Activated naive CD4-positive, alpha-beta T cell treated with anti-CD3 and anti-CD28 coated beads, Interleukin-2, amount 50 U/mL, for 24 hours (primary cell): ENCODE results near the gene EIF2S2.
A peak's percentile ranks its signal among the peaks of the same experiment; 100 is the strongest.

Source experiments
- H3K27ac Mint-ChIP-seq: one replicate; pipeline ENCODE4 v1.8.0; 2021; ENCODE audit warnings: mild to moderate bottlenecking, mixed read lengths
- H3K27me3 Mint-ChIP-seq: one replicate; pipeline ENCODE4 v1.8.0; 2021; ENCODE audit warnings: mixed read lengths
- H3K36me3 Mint-ChIP-seq: one replicate; pipeline ENCODE4 v1.8.0; 2021; ENCODE audit warnings: mixed read lengths
- H3K4me1 Mint-ChIP-seq: one replicate; pipeline ENCODE4 v1.8.0; 2021; ENCODE audit warnings: mixed read lengths
- H3K4me3 Mint-ChIP-seq: one replicate; pipeline ENCODE4 v1.8.0; 2021; ENCODE audit warnings: mild to moderate bottlenecking, mixed read lengths
- H3K9me3 Mint-ChIP-seq: one replicate; pipeline ENCODE4 v1.8.0; 2021; ENCODE audit warnings: mixed read lengths

Gene EIF2S2

GRCh38 chr20:34104059-34104458 lies 8.0 kb downstream of the EIF2S2 start:
- peaks cover 31% of the 10 kb centered on the region for H3K36me3 Mint-ChIP-seq
- H3K9me3 Mint-ChIP-seq, result no peaks in the 10 kb centered on the region
- no peaks in the 10 kb centered on the region for H3K27me3 Mint-ChIP-seq
- peak overlapping the region; percentile 73 for H3K27ac Mint-ChIP-seq
- H3K4me3 Mint-ChIP-seq, result no peak overlapping the region
- H3K4me1 Mint-ChIP-seq, result peaks cover 74% of the 10 kb centered on the region

GRCh38 chr20:34102342-34102741 lies 9.7 kb downstream of the EIF2S2 start:
- no peaks in the 10 kb centered on the region for H3K27me3 Mint-ChIP-seq
- H3K4me3 Mint-ChIP-seq, result no peak overlapping the region
- peak overlapping the region; percentile 8 for H3K27ac Mint-ChIP-seq
- H3K36me3 Mint-ChIP-seq, result peaks cover 23% of the 10 kb centered on the region
- H3K4me1 Mint-ChIP-seq, result peaks cover 57% of the 10 kb centered on the region
- no peaks in the 10 kb centered on the region for H3K9me3 Mint-ChIP-seq

- H3K9me3 Mint-ChIP-seq, result no peaks in the 10 kb centered on the region
- peaks cover 40% of the 10 kb centered on the region for H3K4me1 Mint-ChIP-seq
- peak overlapping the region; percentile 77 for H3K27ac Mint-ChIP-seq
- H3K27me3 Mint-ChIP-seq, result no peaks in the 10 kb centered on the region
- peaks cover 27% of the 10 kb centered on the region for H3K36me3 Mint-ChIP-seq
- H3K4me3 Mint-ChIP-seq, result no peak overlapping the region
Observed at GRCh38 chr20:34100576-34100975, 11.5 kb downstream of the EIF2S2 start.

GRCh38 chr20:34099675-34100074 lies 12.4 kb downstream of the EIF2S2 start:
- Mint-ChIP-seq H3K36me3 (peaks cover 19% of the 10 kb centered on the region), H3K27me3 (no peaks in the 10 kb centered on the region), H3K9me3 (no peaks in the 10 kb centered on the region), H3K4me3 (no peak overlapping the region), H3K27ac (no peak overlapping the region), H3K4me1 (peaks cover 31% of the 10 kb centered on the region)

GRCh38 chr20:34098570-34098969 lies 13.5 kb downstream of the EIF2S2 start:
- Mint-ChIP-seq H3K4me1 (peaks cover 28% of the 10 kb centered on the region), H3K27me3 (no peaks in the 10 kb centered on the region), H3K27ac (peak overlapping the region; percentile 32), H3K9me3 (no peaks in the 10 kb centered on the region), H3K4me3 (no peak overlapping the region), H3K36me3 (peaks cover 18% of the 10 kb centered on the region)

- peaks cover 23% of the 10 kb centered on the region for H3K36me3 Mint-ChIP-seq
- H3K4me3 Mint-ChIP-seq, result no peak overlapping the region
- peaks cover 20% of the 10 kb centered on the region for H3K4me1 Mint-ChIP-seq
- no peaks in the 10 kb centered on the region for H3K9me3 Mint-ChIP-seq
- no peaks in the 10 kb centered on the region for H3K27me3 Mint-ChIP-seq
- no peak overlapping the region for H3K27ac Mint-ChIP-seq
Observed at GRCh38 chr20:34096699-34097444, 15.2 kb downstream of the EIF2S2 start.

- no peak overlapping the region for H3K27ac Mint-ChIP-seq
- H3K4me3 Mint-ChIP-seq, result no peak overlapping the region
Observed at GRCh38 chr20:34095825-34096224, 16.2 kb downstream of the EIF2S2 start.

GRCh38 chr20:34093895-34094294 lies 18.1 kb downstream of the EIF2S2 start:
- H3K4me3 Mint-ChIP-seq, result no peak overlapping the region
- peaks cover 24% of the 10 kb centered on the region for H3K36me3 Mint-ChIP-seq
- no peaks in the 10 kb centered on the region for H3K27me3 Mint-ChIP-seq
- H3K4me1 Mint-ChIP-seq, result peaks cover 10% of the 10 kb centered on the region
- H3K9me3 Mint-ChIP-seq, result no peaks in the 10 kb centered on the region
- peak overlapping the region; percentile 72 for H3K27ac Mint-ChIP-seq

More at GRCh38 chr20:34095825-34096224, 16.2 kb downstream of the EIF2S2 start:
- peaks cover 24% of the 10 kb centered on the region for H3K36me3 Mint-ChIP-seq
- H3K4me1 Mint-ChIP-seq, result peaks cover 19% of the 10 kb centered on the region
- no peaks in the 10 kb centered on the region for H3K27me3 Mint-ChIP-seq
- no peaks in the 10 kb centered on the region for H3K9me3 Mint-ChIP-seq

GRCh38 chr20:34091637-34092200 lies 20.3 kb downstream of the EIF2S2 start:
- Mint-ChIP-seq H3K27ac (no peak overlapping the region), H3K4me3 (no peak overlapping the region), H3K36me3 (peaks cover 19% of the 10 kb centered on the region), H3K9me3 (no peaks in the 10 kb centered on the region), H3K4me1 (peaks cover 20% of the 10 kb centered on the region), H3K27me3 (no peaks in the 10 kb centered on the region)

- no peak overlapping the region for H3K27ac Mint-ChIP-seq
- no peaks in the 10 kb centered on the region for H3K9me3 Mint-ChIP-seq
Observed at GRCh38 chr20:34090645-34091044, 21.4 kb downstream of the EIF2S2 start.

GRCh38 chr20:34089655-34090345 lies 22.2 kb downstream of the EIF2S2 start:
- Mint-ChIP-seq H3K36me3 (peaks cover 17% of the 10 kb centered on the region), H3K9me3 (no peaks in the 10 kb centered on the region), H3K27me3 (no peaks in the 10 kb centered on the region), H3K4me1 (peaks cover 23% of the 10 kb centered on the region), H3K27ac (no peak overlapping the region), H3K4me3 (peak overlapping the region; percentile 26)

More at GRCh38 chr20:34090645-34091044, 21.4 kb downstream of the EIF2S2 start:
- Mint-ChIP-seq H3K4me3 (no peak overlapping the region), H3K27me3 (no peaks in the 10 kb centered on the region), H3K4me1 (peaks cover 21% of the 10 kb centered on the region), H3K36me3 (peaks cover 16% of the 10 kb centered on the region)

GRCh38 chr20:34089175-34089479 lies 22.9 kb downstream of the EIF2S2 start:
- no peaks in the 10 kb centered on the region for H3K27me3 Mint-ChIP-seq
- no peaks in the 10 kb centered on the region for H3K9me3 Mint-ChIP-seq
- no peak overlapping the region for H3K27ac Mint-ChIP-seq
- peaks cover 27% of the 10 kb centered on the region for H3K4me1 Mint-ChIP-seq
- no peak overlapping the region for H3K4me3 Mint-ChIP-seq
- H3K36me3 Mint-ChIP-seq, result peaks cover 20% of the 10 kb centered on the region

- Mint-ChIP-seq H3K4me1 (peaks cover 26% of the 10 kb centered on the region), H3K27me3 (no peaks in the 10 kb centered on the region), H3K4me3 (no peak overlapping the region), H3K36me3 (peaks cover 16% of the 10 kb centered on the region), H3K9me3 (no peaks in the 10 kb centered on the region), H3K27ac (peak overlapping the region; percentile 35)
Observed at GRCh38 chr20:34088305-34089174, 23.5 kb downstream of the EIF2S2 start.

- peaks cover 26% of the 10 kb centered on the region for H3K4me1 Mint-ChIP-seq
- no peaks in the 10 kb centered on the region for H3K9me3 Mint-ChIP-seq
- H3K36me3 Mint-ChIP-seq, result peaks cover 7% of the 10 kb centered on the region
- no peak overlapping the region for H3K4me3 Mint-ChIP-seq
- peak overlapping the region; percentile 59 for H3K27ac Mint-ChIP-seq
- no peaks in the 10 kb centered on the region for H3K27me3 Mint-ChIP-seq
Observed at GRCh38 chr20:34085544-34086040, 26.5 kb downstream of the EIF2S2 start.

GRCh38 chr20:34084227-34084923 lies 27.7 kb downstream of the EIF2S2 start:
- Mint-ChIP-seq H3K27ac (peak overlapping the region; percentile 88), H3K27me3 (no peaks in the 10 kb centered on the region), H3K9me3 (no peaks in the 10 kb centered on the region), H3K36me3 (peaks cover 10% of the 10 kb centered on the region), H3K4me1 (peaks cover 26% of the 10 kb centered on the region), H3K4me3 (no peak overlapping the region)
